Prostate gland (tissue), 2 donors: ENCODE data around the gene ITM2B.

Experiments used
- POLR2A ChIP-seq: fragments of 450-650 bp; IDR thresholded peaks from one replicate; pipeline ENCODE4 v1.6.1; 2016; ENCODE audit warnings: antibody characterized with exemption, mild to moderate bottlenecking
- TF ChIP-seq, protein P1 (sequence below), 4 experiments: fragments of 200-600 bp in 2 of 4; fragments of 450-650 bp in 2 of 4; sonication (generic) in 2 of 4; IDR thresholded peaks; 1 replicate in 3 of 4; 2 replicates in 1 of 4; pipeline ENCODE4 v1.5.1; 2016 to 2019; ENCODE audit warnings: antibody characterized with exemption in 4 of 4, mild to moderate bottlenecking in 2 of 4, moderate library complexity in 2 of 4

GRCh38 chr13:48242677-48243076 lies 9.7 kb downstream of the ITM2B start:
- TF ChIP-seq POLR2A = no peak
- TF ChIP-seq, protein P1, sequence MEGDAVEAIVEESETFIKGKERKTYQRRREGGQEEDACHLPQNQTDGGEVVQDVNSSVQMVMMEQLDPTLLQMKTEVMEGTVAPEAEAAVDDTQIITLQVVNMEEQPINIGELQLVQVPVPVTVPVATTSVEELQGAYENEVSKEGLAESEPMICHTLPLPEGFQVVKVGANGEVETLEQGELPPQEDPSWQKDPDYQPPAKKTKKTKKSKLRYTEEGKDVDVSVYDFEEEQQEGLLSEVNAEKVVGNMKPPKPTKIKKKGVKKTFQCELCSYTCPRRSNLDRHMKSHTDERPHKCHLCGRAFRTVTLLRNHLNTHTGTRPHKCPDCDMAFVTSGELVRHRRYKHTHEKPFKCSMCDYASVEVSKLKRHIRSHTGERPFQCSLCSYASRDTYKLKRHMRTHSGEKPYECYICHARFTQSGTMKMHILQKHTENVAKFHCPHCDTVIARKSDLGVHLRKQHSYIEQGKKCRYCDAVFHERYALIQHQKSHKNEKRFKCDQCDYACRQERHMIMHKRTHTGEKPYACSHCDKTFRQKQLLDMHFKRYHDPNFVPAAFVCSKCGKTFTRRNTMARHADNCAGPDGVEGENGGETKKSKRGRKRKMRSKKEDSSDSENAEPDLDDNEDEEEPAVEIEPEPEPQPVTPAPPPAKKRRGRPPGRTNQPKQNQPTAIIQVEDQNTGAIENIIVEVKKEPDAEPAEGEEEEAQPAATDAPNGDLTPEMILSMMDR (IDR thresholded peaks at IDR 0.05) = no peak
